DMS153 treated with DMSO at 0.1 percent for 48 hours (cell line): ENCODE results near the gene UNC93A.

ENCODE experiments used
- DNase-seq: peaks from one replicate; lab custom pipeline; 2025; ENCODE audit not compliant: unreplicated experiment; lab: John Stamatoyannopoulos, UW

UNC93A gene

GRCh38 chr6:167293088-167293589 lies 2.0 kb downstream of the UNC93A start:
- no peak for DNase-seq

DNA sequence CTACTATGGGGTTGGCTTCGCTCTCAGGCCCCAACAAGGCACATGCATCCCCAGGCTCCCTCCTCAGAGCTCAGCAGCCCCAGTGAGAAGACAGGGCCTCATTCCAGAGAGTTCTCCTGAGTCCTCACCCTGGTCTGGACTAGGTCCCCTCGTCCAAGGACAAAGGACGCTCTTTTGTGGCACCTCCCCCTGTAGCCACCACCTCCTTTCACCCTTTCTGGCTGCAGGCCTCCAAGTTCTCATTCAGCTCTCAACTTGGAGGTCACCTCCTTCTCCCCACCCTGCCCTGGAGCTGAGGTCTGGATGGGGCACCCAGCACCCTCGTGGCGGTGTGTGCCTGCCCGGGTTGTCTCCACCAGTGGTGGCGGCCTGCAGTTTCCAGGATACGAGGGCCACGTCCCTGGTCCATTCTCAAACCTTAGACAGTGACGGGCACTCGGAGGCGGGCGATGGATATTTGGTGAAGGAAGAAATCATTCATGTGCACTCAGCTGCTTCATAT lies 2.5 kb downstream of the UNC93A start:
- no peak for DNase-seq

DNA sequence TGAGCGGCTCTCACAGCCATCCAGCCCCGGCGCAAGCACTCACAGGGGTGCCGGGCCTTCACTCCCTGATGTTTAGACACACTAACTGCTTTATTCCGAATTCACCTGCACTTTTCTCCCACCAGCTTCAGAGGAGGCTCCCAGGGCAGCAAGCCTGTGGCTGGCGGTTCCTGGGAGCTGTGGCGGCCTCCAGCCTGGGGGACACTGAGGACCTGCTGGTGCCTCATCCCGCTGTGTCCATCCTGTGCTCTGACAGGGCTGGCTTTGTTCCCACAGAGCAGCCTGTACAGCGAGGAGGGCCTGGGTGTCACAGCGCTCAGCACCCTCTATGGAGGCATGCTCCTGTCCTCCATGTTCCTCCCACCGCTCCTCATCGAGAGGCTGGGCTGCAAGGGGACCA lies 3.1 kb downstream of the UNC93A start:
- DNase-seq: no peak

- no peak for DNase-seq
Measured at GRCh38 chr6:167294651-167295494, 3.8 kb downstream of the UNC93A start.

GRCh38 chr6:167295495-167296292 lies 4.6 kb downstream of the UNC93A start:
- DNase-seq: no peak

DNA sequence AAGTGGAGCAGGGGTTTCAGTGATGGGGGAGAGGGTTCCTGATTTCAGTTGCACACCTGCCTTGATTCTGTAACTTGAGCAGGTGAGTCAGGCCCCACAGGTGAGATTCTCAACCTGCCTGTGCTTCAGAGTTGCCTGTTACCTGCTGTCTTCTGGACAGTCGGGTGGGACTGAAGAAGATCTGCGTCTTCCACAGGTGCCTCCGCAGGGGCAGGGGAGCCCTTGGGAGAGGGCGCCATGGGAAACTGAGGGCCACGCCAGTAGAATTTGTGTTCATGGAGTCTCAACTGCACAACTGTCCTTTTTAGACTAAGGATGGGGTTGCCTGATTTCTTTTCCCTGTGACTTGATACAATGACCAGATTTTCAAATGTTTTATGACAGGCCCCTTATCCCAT lies 5.2 kb downstream of the UNC93A start:
- DNase-seq: no peak

- DNase-seq: no peak
Measured at GRCh38 chr6:167296902-167297301, 5.8 kb downstream of the UNC93A start.

GRCh38 chr6:167298127-167298526 lies 7.0 kb downstream of the UNC93A start:
- no peak for DNase-seq

DNA sequence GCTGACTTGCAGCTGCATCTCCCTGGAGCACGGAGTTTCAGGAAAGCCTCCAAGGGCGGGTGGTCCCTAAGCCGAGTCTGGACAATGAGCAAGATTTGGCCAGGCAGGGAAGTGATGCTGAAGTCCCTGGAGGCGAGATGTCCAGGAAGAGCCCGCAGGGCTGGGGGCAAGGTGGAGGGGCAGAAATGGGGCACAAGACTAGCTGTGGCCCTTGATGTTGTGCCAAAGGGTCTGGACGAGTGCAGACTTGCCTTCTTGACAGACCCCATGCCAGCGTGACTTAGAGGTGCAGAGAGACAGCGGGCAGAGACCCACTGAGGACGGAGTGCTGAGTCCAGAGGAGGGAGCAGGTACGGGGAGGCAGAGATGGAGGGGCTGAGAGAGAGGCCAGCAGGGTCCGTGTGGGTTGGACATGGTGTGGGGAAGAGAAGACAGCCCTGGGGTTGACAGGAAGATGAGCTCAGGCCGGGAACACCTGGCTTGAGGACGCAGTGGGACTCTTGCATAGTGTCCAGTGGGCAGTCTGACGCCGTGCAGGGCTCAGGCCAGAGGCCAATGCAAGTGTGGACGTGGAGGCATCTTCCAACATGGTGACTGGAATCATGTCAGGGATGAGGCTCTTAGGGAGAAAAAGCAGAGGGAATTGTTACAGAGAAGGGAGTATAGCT lies 8.7 kb downstream of the UNC93A start:
- DNase-seq: no peak

- DNase-seq: no peak
Measured at GRCh38 chr6:167300902-167301777, 10.0 kb downstream of the UNC93A start.

DNA sequence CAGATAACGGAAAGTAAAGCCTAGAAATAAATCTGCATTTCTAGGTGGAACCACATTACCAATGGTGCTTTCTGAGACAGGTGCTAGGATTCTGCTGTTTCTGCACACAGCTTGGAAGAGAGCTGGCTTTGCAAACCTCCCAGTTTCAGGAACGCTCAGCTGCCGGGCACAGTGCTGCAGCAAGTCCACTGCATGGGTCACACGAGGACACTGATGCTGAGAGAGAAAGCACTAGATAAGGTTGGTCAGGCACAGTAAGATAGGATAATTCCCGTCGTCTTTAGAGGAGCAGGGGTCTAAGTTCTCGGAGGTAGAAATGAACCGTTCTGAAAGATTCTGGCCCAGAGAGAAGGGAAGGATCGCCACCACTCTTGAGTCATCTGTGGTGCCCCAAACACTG lies 11.0 kb downstream of the UNC93A start:
- no peak for DNase-seq

- no peak for DNase-seq
Measured at GRCh38 chr6:167302796-167303195, 11.7 kb downstream of the UNC93A start.

DNA sequence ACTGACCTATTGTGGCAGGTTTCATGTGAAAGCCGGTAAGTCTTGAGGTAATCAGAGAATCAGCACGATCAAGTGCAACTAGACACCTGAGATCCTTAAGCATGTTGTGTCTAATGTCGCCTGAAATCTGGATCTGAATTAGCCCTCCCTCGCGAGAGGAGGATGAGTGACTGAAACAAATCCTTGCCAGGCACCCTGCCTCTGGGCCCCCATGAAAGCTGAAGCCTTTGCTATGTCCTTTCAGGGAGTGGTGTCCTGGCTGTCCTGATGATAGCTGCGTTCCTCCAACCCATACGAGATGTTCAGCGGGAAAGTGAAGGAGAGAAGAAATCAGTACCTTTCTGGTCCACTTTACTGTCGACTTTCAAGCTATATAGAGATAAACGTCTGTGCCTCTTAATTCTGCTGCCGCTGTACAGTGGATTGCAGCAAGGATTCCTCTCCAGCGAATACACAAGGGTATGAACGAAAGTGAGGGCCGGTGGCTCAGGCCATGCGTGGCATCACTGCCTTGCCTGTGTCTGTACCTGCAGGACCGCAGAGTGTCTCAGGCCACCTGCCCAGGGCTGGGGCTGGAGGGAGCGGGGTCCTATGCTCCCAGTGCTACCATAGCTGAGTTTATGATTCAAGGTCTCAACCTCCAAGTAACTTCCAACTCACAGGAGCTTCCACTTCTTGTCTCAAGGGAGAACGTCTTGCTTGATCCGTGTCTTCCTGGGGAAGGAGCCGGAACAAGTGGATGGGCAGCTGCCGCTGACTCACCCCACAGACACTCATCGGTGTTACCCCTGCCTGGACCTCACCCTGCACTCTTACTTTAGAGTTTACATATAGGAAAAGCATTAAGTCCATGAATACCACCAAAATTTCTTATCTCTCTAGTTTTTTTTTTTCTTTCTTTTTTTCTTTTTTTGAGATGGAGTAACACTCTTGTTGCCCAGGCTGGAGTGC lies 12.8 kb downstream of the UNC93A start:
- DNase-seq: no peak

DNA sequence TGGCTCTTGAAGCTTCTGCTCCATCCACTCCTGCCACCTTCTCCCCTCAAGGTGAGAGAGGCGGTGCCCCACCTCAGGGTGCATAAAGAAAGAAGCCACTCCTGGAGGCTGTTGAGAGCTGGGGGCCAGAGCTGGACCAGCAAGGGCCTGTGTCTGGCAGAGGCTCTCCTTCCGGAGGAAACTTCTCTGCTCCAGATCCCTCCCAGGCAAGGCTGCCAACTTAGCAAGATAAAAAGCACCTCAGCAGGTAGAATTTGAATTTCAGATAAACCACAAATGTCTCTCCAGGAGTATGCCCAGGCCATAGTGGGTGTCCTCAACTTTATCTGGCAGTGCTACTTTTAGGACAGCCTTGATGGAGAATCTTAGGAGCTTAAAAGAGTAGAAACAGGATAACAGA lies 13.8 kb downstream of the UNC93A start:
- DNase-seq: no peak

GRCh38 chr6:167305796-167306195 lies 14.7 kb downstream of the UNC93A start:
- no peak for DNase-seq

DNA sequence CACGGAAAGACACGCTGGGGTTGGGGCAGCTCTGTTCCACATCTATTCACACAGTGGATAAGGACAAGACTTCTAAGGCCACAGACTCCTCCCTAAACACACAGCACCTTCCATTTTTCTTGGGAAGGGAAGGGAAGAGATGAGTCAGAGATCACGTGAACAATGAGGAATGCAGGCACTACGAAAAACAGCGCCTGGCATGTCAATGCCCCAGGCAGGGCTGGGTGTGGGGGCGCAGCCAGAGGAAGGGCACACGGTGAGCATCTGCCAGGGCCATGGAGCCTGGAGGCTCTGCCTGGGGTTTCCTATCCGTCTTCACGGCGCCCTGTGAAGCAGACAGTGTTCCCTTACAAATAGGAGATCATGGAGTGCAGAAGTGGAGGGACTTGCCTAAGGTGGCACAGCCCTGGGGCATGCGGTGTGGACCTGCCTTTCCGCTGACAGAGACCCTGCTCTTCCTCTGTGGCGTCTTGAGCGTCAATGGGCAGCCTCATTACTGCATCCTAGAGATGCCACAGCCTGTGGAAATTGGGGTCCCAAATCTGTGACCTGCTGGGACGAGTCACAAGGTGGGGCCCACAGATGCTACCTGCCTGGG lies 15.4 kb downstream of the UNC93A start:
- DNase-seq: no peak

DNA sequence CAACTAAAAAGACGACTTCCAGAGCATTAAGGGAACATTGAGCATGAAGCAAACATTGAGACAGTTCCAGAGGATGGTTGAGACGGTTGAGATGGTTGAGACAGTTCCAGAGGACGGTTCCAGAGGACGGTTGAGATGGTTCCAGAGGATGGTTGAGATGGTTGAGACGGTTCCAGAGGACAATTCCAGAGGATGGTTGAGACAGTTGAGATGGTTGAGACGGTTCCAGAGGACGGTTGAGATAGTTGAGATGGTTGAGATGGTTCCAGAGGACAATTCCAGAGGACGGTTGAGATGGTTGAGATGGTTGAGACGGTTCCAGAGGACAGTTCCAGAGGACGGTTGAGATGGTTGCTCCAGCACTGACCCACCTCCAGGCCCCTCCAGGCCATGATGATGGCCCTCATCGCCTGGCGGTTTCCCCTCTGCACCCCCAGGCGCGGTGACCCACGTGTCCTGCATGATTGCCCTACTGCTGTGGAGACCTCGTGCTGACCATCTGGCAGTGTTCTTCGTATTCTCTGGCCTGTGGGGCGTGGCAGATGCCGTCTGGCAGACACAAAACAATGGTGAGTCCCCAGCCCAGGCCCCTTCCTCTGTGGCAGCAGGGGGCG lies 16.3 kb downstream of the UNC93A start:
- no peak for DNase-seq

GRCh38 chr6:167308207-167308606 lies 17.1 kb downstream of the UNC93A start:
- no peak for DNase-seq
